Heart left ventricle (tissue), 13 donors: ENCODE data around the gene ARNT2.

Experiments
- CTCF ChIP-seq, 12 donors: fragments of 200-600 bp; sonication (generic) in 4 of 12; IDR thresholded peaks; one replicate each; pipeline versions ENCODE4 v1.5.0 to v1.8.0; 2018 to 2022; ENCODE audit warnings: antibody characterized with exemption in 12 of 12, mild to moderate bottlenecking in 5 of 12
- POLR2A ChIP-seq, 2 donors: fragments of 450-650 bp; IDR thresholded peaks; one replicate each; pipeline ENCODE4 v1.6.1; 2017; ENCODE audit warnings: antibody characterized with exemption in 2 of 2, mild to moderate bottlenecking in 2 of 2, moderate library complexity in 2 of 2
- donor health status: ischemic (EF 13 %, LVEDD 7.1; RV severe dilation, severe dysfunction).
- donor health status: DM: no; HTN: yes; CAD: no.
- donor health status: DM: no; HTN: no; CAD: no.
- donor health status: ischemic (EF 25% LVEDD 6.9; RV normal size, moderate dysfunction).
- donor health status: ischemic (EF 25% LVEDD 5.7; RV mildly dilated, moderate dysfunction).
- donor health status: ischemic (EF 35%, LVEDD 5.7; RV mildly dilated, moderate dysfunction).
- donor health status: nonischemic (EF 11% LVEDD 7.7; RV severe dilation, severe dysfunction).
- donor health status: DM: yes; HTN: yes; CAD: no.
- donor health status: PGD.
- donor health status: ischemic (EF 29% LVEDD 5.4; RV normal size, mild dysfunction).
- donor health status: nonischemic (EF 23%, LVEDD 6.1; RV moderate dilation, normal function).

GRCh38 chr15:80495401-80495942 is 91.3 kb downstream of the ARNT2 start:
- TF ChIP-seq CTCF (IDR thresholded peaks at IDR 0.05): no peak
- no peak for TF ChIP-seq POLR2A (IDR thresholded peaks at IDR 0.05)
